Heart left ventricle (tissue), 16 donors: Measurements from ENCODE around the gene RNF6. TPM values are rescaled to one million over a fixed set of nuclear protein-coding genes. Genes with fewer than 3 reads are reported as not detected.

Experiments used
- ATAC-seq, 4 donors: fragments of 200-7000 bp; cut with Tn5 transposase; one replicate each; pipeline ENCODE4 v1.9.1; 2020 to 2022; ENCODE audit warnings: moderate library complexity in 4 of 4, mild to moderate bottlenecking in 3 of 4, moderate number of reproducible peaks in 1 of 4
- DNase-seq, 5 donors: peaks; one replicate each; pipeline ENCODE4 v3.0.0-alpha.2; 2020
- H3K27ac ChIP-seq, 12 donors: fragments of 200-600 bp; sonication (generic) in 4 of 12; one replicate each; pipeline versions ENCODE4 v1.5.0 to v1.8.0; 2016 to 2022; ENCODE audit warnings: mild to moderate bottlenecking in 2 of 12
- H3K27me3 ChIP-seq, 9 donors: fragments of 200-600 bp; sonication (generic) in 2 of 9; one replicate each; pipeline versions ENCODE4 v1.5.1 to v1.8.0; 2016 to 2022; ENCODE audit warnings: mild to moderate bottlenecking in 3 of 9
- H3K36me3 ChIP-seq, 9 donors: fragments of 200-600 bp; sonication (generic) in 2 of 9; one replicate each; pipeline versions ENCODE4 v1.5.0 to v1.8.0; 2018 to 2022; ENCODE audit warnings: mild to moderate bottlenecking in 2 of 9
- H3K4me1 ChIP-seq, 12 donors: fragments of 200-600 bp; sonication (generic) in 4 of 12; one replicate each; pipeline versions ENCODE4 v1.5.0 to v1.8.0; 2016 to 2022; ENCODE audit warnings: mild to moderate bottlenecking in 3 of 12
- H3K4me3 ChIP-seq, 12 donors: fragments of 200-600 bp; sonication (generic) in 4 of 12; one replicate each; pipeline versions ENCODE4 v1.5.0 to v1.8.0; 2017 to 2022; ENCODE audit warnings: mild to moderate bottlenecking in 9 of 12, moderate library complexity in 4 of 12
- H3K9me3 ChIP-seq, 12 donors: fragments of 200-600 bp; sonication (generic) in 4 of 12; one replicate each; pipeline versions ENCODE4 v1.5.0 to v1.8.0; 2016 to 2022; ENCODE audit warnings: mild to moderate bottlenecking in 1 of 12
- CTCF ChIP-seq, 12 donors: fragments of 200-600 bp; sonication (generic) in 4 of 12; IDR thresholded peaks; one replicate each; pipeline versions ENCODE4 v1.5.0 to v1.8.0; 2018 to 2022; ENCODE audit warnings: antibody characterized with exemption in 12 of 12, mild to moderate bottlenecking in 5 of 12
- POLR2A ChIP-seq, 2 donors: fragments of 450-650 bp; IDR thresholded peaks; one replicate each; pipeline ENCODE4 v1.6.1; 2017; ENCODE audit warnings: antibody characterized with exemption in 2 of 2, mild to moderate bottlenecking in 2 of 2, moderate library complexity in 2 of 2
- WGBS, 4 donors: extraction: QIAGEN DNeasy Blood & Tissue Kit in 2 of 4; methylation state at CpG; one replicate each; pipeline versions ENCODE4 v1.1.5 to v1.1.7; 2013 to 2018; 5-methylcytosine and 5-hydroxymethylcytosine counted together
- intact Hi-C, 10 donors: fragments of 100-400 bp; cut with DNase I; formaldehyde crosslinking; loops; one replicate each; pipeline versions ENCODE4 v1.11.1 to v1.14.2; 2022
- polyA plus RNA-seq, 2 donors: library from polyadenylated mRNA; stranded (reverse); fragments of 200-250 nt; gene quantifications; one replicate each; pipeline ENCODE4 v1.2.3, GENCODE V29; 2013
- total RNA-seq, 9 donors: library from RNA; depleted of rRNA in 2 of 9; stranded (reverse); fragments of >200 nt in 2 of 9; fragmentation: NEBNext Ultra II Directional in 3 of 9; extraction: Animal tissue kit (Norgen Biotek cat#: 25700) in 3 of 9; gene quantifications; one replicate each; pipeline versions ENCODE4 v1.1.0 to v1.2.4, GENCODE V29; 2016 to 2023
- donor health status: ischemic (EF 13 %, LVEDD 7.1; RV severe dilation, severe dysfunction).
- donor health status: healthy with polysubstance abuse.
- donor health status: DM: no; HTN: yes; CAD: no.
- donor health status: DM: no; HTN: no; CAD: no.
- donor health status: ischemic (EF 25% LVEDD 6.9; RV normal size, moderate dysfunction).
- donor health status: ischemic (EF 25% LVEDD 5.7; RV mildly dilated, moderate dysfunction).
- donor health status: healthy.
- donor health status: DM: yes; HTN: yes; CAD: no.
- donor health status: ischemic (EF 35%, LVEDD 5.7; RV mildly dilated, moderate dysfunction).
- donor health status: nonischemic (EF 11% LVEDD 7.7; RV severe dilation, severe dysfunction).
- donor health status: DM: yes; HTN: yes; CAD: no.
- donor health status: PGD.
- donor health status: ischemic (EF 29% LVEDD 5.4; RV normal size, mild dysfunction).
- donor health status: nonischemic (EF 23%, LVEDD 6.1; RV moderate dilation, normal function).

RNF6 gene
- total and polyA plus RNA-seq, 11 donors: 8.6 to 38.2 (median 23.8) TPM

GRCh38 chr13:26221399-26221720 is 754 bp downstream of the RNF6 start:
- intact Hi-C loops: loop anchor here in 2 of 10 donors (5.0 kb wide), 2 partner anchors 34 to 36 kb away; no protein-coding TSS in a partner anchor
- Histone ChIP-seq H3K27ac (peak overlapping the region; percentile 90 to 99 (median 96)), H3K36me3 (peaks cover 0 to 41% (median 38%) of the 10 kb centered on the region in 9 donors), H3K27me3 (no peaks in the 10 kb centered on the region), H3K4me1 (peaks cover 4 to 33% (median 20%) of the 10 kb centered on the region in 12 donors), H3K4me3 (peak overlapping the region; percentile 70 to 99 (median 90)), H3K9me3 (no peaks in the 10 kb centered on the region)
- DNase-seq: no peak
- TF ChIP-seq POLR2A (IDR thresholded peaks at IDR 0.05) (no peak), CTCF (IDR thresholded peaks at IDR 0.05) (no peak)
- peak; percentile 39 to 69 (median 59) for ATAC-seq
- 0 to 1% (median 1%) methylated on average over 16 of the region's 16 CpGs for WGBS, 4 donors

GRCh38 chr13:26220575-26220974 is 1.5 kb downstream of the RNF6 start:
- Histone ChIP-seq H3K27ac (no peak overlapping the region), H3K9me3 (no peaks in the 10 kb centered on the region), H3K4me1 (peaks cover 4 to 33% (median 21%) of the 10 kb centered on the region in 12 donors), H3K36me3 (peaks cover 0 to 49% (median 45%) of the 10 kb centered on the region in 9 donors), H3K27me3 (no peaks in the 10 kb centered on the region), H3K4me3 (peak overlapping the region in 9 of 12 donors; percentile 70 to 99 (median 90))
- 84 to 88% (median 85%) methylated on average over 2 of the region's 2 CpGs for WGBS, 4 donors
- DNase-seq (no peak), ATAC-seq (no peak)
- intact Hi-C loops: loop anchor here in 2 of 10 donors (5.0 kb wide), 2 partner anchors 33 to 37 kb away; no protein-coding TSS in a partner anchor
- TF ChIP-seq CTCF (IDR thresholded peaks at IDR 0.05) (no peak), POLR2A (IDR thresholded peaks at IDR 0.05) (no peak)

GRCh38 chr13:26219726-26220125 is 2.4 kb downstream of the RNF6 start:
- H3K9me3 ChIP-seq: no peaks in the 10 kb centered on the region
- no peak overlapping the region for H3K4me3 ChIP-seq
- no peak overlapping the region for H3K27ac ChIP-seq
- DNase-seq: no peak
- H3K36me3 ChIP-seq: peaks cover 0 to 58% (median 53%) of the 10 kb centered on the region in 9 donors
- WGBS, 4 donors: 60 to 73% (median 69%) methylated on average over 1 of the region's 1 CpG
- TF ChIP-seq POLR2A (IDR thresholded peaks at IDR 0.05): no peak
- TF ChIP-seq CTCF (IDR thresholded peaks at IDR 0.05): no peak
- H3K27me3 ChIP-seq: no peaks in the 10 kb centered on the region
- intact Hi-C loops: loop anchor here in 3 of 10 donors (5.0 to 10.0 kb wide), 3 partner anchors 32 to 165 kb away; no protein-coding TSS in a partner anchor
- H3K4me1 ChIP-seq: peaks cover 4 to 33% (median 21%) of the 10 kb centered on the region in 12 donors
- no peak for ATAC-seq

- WGBS, 4 donors: 69 to 77% (median 75%) methylated on average over 2 of the region's 2 CpGs
- no peak for DNase-seq
- peaks cover 0 to 95% (median 87%) of the 10 kb centered on the region in 9 donors for H3K36me3 ChIP-seq
- TF ChIP-seq CTCF (IDR thresholded peaks at IDR 0.05) (no peak), POLR2A (IDR thresholded peaks at IDR 0.05) (no peak)
- no peak for ATAC-seq
- H3K4me1 ChIP-seq: peaks cover 4 to 21% (median 16%) of the 10 kb centered on the region in 12 donors
- H3K9me3 ChIP-seq: no peaks in the 10 kb centered on the region
- no peak overlapping the region for H3K27ac ChIP-seq
- H3K27me3 ChIP-seq: no peaks in the 10 kb centered on the region
- H3K4me3 ChIP-seq: no peak overlapping the region
- intact Hi-C loops: loop anchor here in 1 of 10 donors (10.0 kb wide), 1 partner anchor 169 kb away; no protein-coding TSS in a partner anchor
Observed at GRCh38 chr13:26216042-26216441, 6.1 kb downstream of the RNF6 start.
